Measurements from ENCODE around the gene LAMC2. TPM values are rescaled to one million over a fixed set of nuclear protein-coding genes. Genes with fewer than 3 reads are reported as not detected.

The LAMC2 gene
- total RNA-seq, 1 donor: 3.3 TPM

DNA sequence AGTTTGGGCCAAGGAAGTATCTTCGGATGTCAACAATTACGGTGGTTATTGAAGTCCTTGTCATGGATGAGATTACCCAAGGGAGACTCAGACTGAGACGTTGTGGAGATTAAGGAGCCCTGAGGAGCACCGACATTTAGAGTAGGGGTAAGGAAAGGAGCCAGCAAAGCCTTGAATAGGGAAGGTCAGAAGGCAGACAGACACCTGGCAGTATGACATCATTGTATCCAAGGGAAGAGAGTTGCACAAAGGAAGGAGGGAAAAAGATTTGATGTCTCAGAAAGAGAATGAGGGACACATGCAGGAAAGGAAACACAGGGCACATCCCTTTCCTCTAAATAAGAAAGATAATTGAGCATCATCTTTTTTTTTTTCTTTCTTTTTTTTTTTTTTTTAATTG is 11.7 kb downstream of the LAMC2 start:
- Histone ChIP-seq H3K27me3 (ENCODE audit: insufficient read depth, low read length) (no peaks in the 10 kb centered on the region), H3K36me3 (ENCODE audit: insufficient read depth, low read length) (no peaks in the 10 kb centered on the region), H3K4me1 (ENCODE audit: insufficient read depth, low read length) (peaks cover 16% of the 10 kb centered on the region), H2AFZ (ENCODE audit: low read length) (no peak overlapping the region), H3K27ac (ENCODE audit: low read depth, low read length) (peak overlapping the region; percentile 85), H3K79me2 (ENCODE audit: insufficient read depth, low read length) (no peaks in the 10 kb centered on the region), H4K20me1 (ENCODE audit: insufficient read depth, low read length) (no peaks in the 10 kb centered on the region), H3K9me3 (ENCODE audit: low read depth, low read length) (no peaks in the 10 kb centered on the region), H3K4me3 (ENCODE audit: insufficient read depth, low read length) (no peak overlapping the region), H3K4me2 (ENCODE audit: insufficient read depth, low read length) (no peak overlapping the region)
- no peak for DNase-seq (ENCODE audit: insufficient read length, low spot score, missing footprints)
- TF ChIP-seq, protein P1, sequence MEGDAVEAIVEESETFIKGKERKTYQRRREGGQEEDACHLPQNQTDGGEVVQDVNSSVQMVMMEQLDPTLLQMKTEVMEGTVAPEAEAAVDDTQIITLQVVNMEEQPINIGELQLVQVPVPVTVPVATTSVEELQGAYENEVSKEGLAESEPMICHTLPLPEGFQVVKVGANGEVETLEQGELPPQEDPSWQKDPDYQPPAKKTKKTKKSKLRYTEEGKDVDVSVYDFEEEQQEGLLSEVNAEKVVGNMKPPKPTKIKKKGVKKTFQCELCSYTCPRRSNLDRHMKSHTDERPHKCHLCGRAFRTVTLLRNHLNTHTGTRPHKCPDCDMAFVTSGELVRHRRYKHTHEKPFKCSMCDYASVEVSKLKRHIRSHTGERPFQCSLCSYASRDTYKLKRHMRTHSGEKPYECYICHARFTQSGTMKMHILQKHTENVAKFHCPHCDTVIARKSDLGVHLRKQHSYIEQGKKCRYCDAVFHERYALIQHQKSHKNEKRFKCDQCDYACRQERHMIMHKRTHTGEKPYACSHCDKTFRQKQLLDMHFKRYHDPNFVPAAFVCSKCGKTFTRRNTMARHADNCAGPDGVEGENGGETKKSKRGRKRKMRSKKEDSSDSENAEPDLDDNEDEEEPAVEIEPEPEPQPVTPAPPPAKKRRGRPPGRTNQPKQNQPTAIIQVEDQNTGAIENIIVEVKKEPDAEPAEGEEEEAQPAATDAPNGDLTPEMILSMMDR (IDR thresholded peaks at IDR 0.05; ENCODE audit: extremely low read depth, low read depth, low read length): no peak

- no peaks in the 10 kb centered on the region for H3K27me3 ChIP-seq (ENCODE audit: insufficient read depth, low read length)
- peak overlapping the region; percentile 85 for H3K27ac ChIP-seq (ENCODE audit: low read depth, low read length)
- peak; percentile 80 for DNase-seq (ENCODE audit: insufficient read length, low spot score, missing footprints)
- TF ChIP-seq, protein P1 (IDR thresholded peaks at IDR 0.05; ENCODE audit: extremely low read depth, low read depth, low read length): no peak
- H3K79me2 ChIP-seq (ENCODE audit: insufficient read depth, low read length): no peaks in the 10 kb centered on the region
- H3K4me1 ChIP-seq (ENCODE audit: insufficient read depth, low read length): peaks cover 16% of the 10 kb centered on the region
- H2AFZ ChIP-seq (ENCODE audit: low read length): no peak overlapping the region
- no peak overlapping the region for H3K4me3 ChIP-seq (ENCODE audit: insufficient read depth, low read length)
- H3K36me3 ChIP-seq (ENCODE audit: insufficient read depth, low read length): no peaks in the 10 kb centered on the region
- no peaks in the 10 kb centered on the region for H4K20me1 ChIP-seq (ENCODE audit: insufficient read depth, low read length)
- peak overlapping the region; percentile 36 for H3K4me2 ChIP-seq (ENCODE audit: insufficient read depth, low read length)
- H3K9me3 ChIP-seq (ENCODE audit: low read depth, low read length): no peaks in the 10 kb centered on the region
These were observed 12.4 kb downstream of the LAMC2 start for GRCh38 chr1:183198463-183198862.

GRCh38 chr1:183199304-183199703 is 13.2 kb downstream of the LAMC2 start:
- Histone ChIP-seq H2AFZ (ENCODE audit: low read length) (no peak overlapping the region), H3K4me3 (ENCODE audit: insufficient read depth, low read length) (no peak overlapping the region), H4K20me1 (ENCODE audit: insufficient read depth, low read length) (no peaks in the 10 kb centered on the region), H3K36me3 (ENCODE audit: insufficient read depth, low read length) (no peaks in the 10 kb centered on the region), H3K4me1 (ENCODE audit: insufficient read depth, low read length) (peaks cover 16% of the 10 kb centered on the region), H3K4me2 (ENCODE audit: insufficient read depth, low read length) (no peak overlapping the region), H3K79me2 (ENCODE audit: insufficient read depth, low read length) (no peaks in the 10 kb centered on the region), H3K9me3 (ENCODE audit: low read depth, low read length) (no peaks in the 10 kb centered on the region), H3K27ac (ENCODE audit: low read depth, low read length) (no peak overlapping the region), H3K27me3 (ENCODE audit: insufficient read depth, low read length) (no peaks in the 10 kb centered on the region)
- TF ChIP-seq, protein P1 (IDR thresholded peaks at IDR 0.05; ENCODE audit: extremely low read depth, low read depth, low read length): no peak
- no peak for DNase-seq (ENCODE audit: insufficient read length, low spot score, missing footprints)

GRCh38 chr1:183200451-183200850 is 14.4 kb downstream of the LAMC2 start:
- DNase-seq (ENCODE audit: insufficient read length, low spot score, missing footprints): no peak
- Histone ChIP-seq H3K79me2 (ENCODE audit: insufficient read depth, low read length) (no peaks in the 10 kb centered on the region), H3K36me3 (ENCODE audit: insufficient read depth, low read length) (no peaks in the 10 kb centered on the region)

More at GRCh38 chr1:183200451-183200850, 14.4 kb downstream of the LAMC2 start:
- no peaks in the 10 kb centered on the region for H3K9me3 ChIP-seq (ENCODE audit: low read depth, low read length)
- no peak overlapping the region for H2AFZ ChIP-seq (ENCODE audit: low read length)
- H3K4me3 ChIP-seq (ENCODE audit: insufficient read depth, low read length): no peak overlapping the region
- no peak overlapping the region for H3K27ac ChIP-seq (ENCODE audit: low read depth, low read length)
- H3K27me3 ChIP-seq (ENCODE audit: insufficient read depth, low read length): no peaks in the 10 kb centered on the region
- no peaks in the 10 kb centered on the region for H4K20me1 ChIP-seq (ENCODE audit: insufficient read depth, low read length)
- TF ChIP-seq, protein P1 (IDR thresholded peaks at IDR 0.05; ENCODE audit: extremely low read depth, low read depth, low read length): no peak
- H3K4me1 ChIP-seq (ENCODE audit: insufficient read depth, low read length): peaks cover 12% of the 10 kb centered on the region
- H3K4me2 ChIP-seq (ENCODE audit: insufficient read depth, low read length): no peak overlapping the region

Measured in osteoblast (primary cell).